Spleen (tissue), 11 donors: Measurements from ENCODE around the gene ENGASE. TPM values are rescaled to one million over a fixed set of nuclear protein-coding genes. Genes with fewer than 3 reads are reported as not detected.

Experiments
- DNase-seq: peaks from one replicate; pipeline ENCODE4 v3.0.0-alpha.2; 2020
- H3K27ac ChIP-seq, 8 donors: fragments of 200-600 bp; sonication (generic) in 7 of 8; 1 replicate in 4 of 8; 2 replicates in 4 of 8; pipeline versions ENCODE4 v1.5.0 to v1.8.0; 2016 to 2021; ENCODE audit warnings: inconsistent platforms in 4 of 8, mild to moderate bottlenecking in 4 of 8, moderate library complexity in 1 of 8
- H3K27me3 ChIP-seq, 7 donors: fragments of 200-600 bp; sonication (generic) in 6 of 7; replicated peaks in 1 of 7; 1 replicate in 4 of 7; 2 replicates in 3 of 7; pipeline versions ENCODE4 v1.5.0 to v1.8.0; 2016 to 2021; ENCODE audit warnings: inconsistent platforms in 3 of 7, mild to moderate bottlenecking in 1 of 7
- H3K36me3 ChIP-seq, 6 donors: fragments of 200-600 bp; sonication (generic) in 5 of 6; 1 replicate in 4 of 6; 2 replicates in 2 of 6; pipeline versions ENCODE4 v1.5.0 to v1.8.0; 2016 to 2021; ENCODE audit warnings: inconsistent platforms in 2 of 6
- H3K4me1 ChIP-seq, 6 donors: fragments of 200-600 bp; sonication (generic) in 5 of 6; 1 replicate in 3 of 6; 2 replicates in 3 of 6; pipeline versions ENCODE4 v1.5.0 to v1.8.0; 2016 to 2021; ENCODE audit warnings: inconsistent platforms in 3 of 6
- H3K4me3 ChIP-seq, 8 donors: fragments of 200-600 bp; sonication (generic) in 7 of 8; 1 replicate in 4 of 8; 2 replicates in 4 of 8; pipeline versions ENCODE4 v1.5.0 to v1.8.0; 2016 to 2021; ENCODE audit warnings: inconsistent platforms in 4 of 8, mild to moderate bottlenecking in 4 of 8, moderate library complexity in 2 of 8
- H3K9me3 ChIP-seq, 8 donors: fragments of 200-600 bp; sonication (generic) in 7 of 8; 1 replicate in 4 of 8; 2 replicates in 4 of 8; pipeline versions ENCODE4 v1.5.0 to v1.8.0; 2016 to 2021; ENCODE audit warnings: inconsistent platforms in 4 of 8
- CTCF ChIP-seq, 11 experiments: fragments of 200-600 bp in 7 of 11; fragments of 450-650 bp in 4 of 11; sonication (generic) in 4 of 11; IDR thresholded peaks in 8 of 11; conservative IDR thresholded peaks in 3 of 11; 1 replicate in 7 of 11; 2 replicates in 4 of 11; pipeline versions ENCODE4 v1.4.0 to v1.8.0; 2016 to 2021; ENCODE audit warnings: antibody characterized with exemption in 11 of 11, inconsistent platforms in 4 of 11, mild to moderate bottlenecking in 1 of 11
- POLR2A ChIP-seq, 3 donors: fragments of 450-650 bp; IDR thresholded peaks; one replicate each; pipeline ENCODE4 v1.5.1; 2017; ENCODE audit warnings: antibody characterized with exemption in 3 of 3, mild to moderate bottlenecking in 1 of 3
- POLR2AphosphoS5 ChIP-seq, 3 donors: sonication (generic); formaldehyde crosslinking; IDR thresholded peaks; one replicate each; pipeline ENCODE4 v1.5.1; 2017; ENCODE audit warnings: antibody characterized with exemption in 3 of 3
- WGBS, 5 donors: extraction: QIAGEN DNeasy Blood & Tissue Kit in 3 of 5; methylation state at CpG; one replicate each; pipeline versions ENCODE4 v1.1.5 to v1.1.7; 2013 to 2018; 5-methylcytosine and 5-hydroxymethylcytosine counted together
- intact Hi-C: fragments of 100-400 bp; cut with DNase I; formaldehyde crosslinking; loops from one replicate; pipeline ENCODE4 v1.15.0; 2023; ENCODE audit warnings: low total_unique reads
- polyA plus RNA-seq, 3 donors: library from polyadenylated mRNA; stranded (reverse); fragments of 200-250 nt; gene quantifications; one replicate each; pipeline ENCODE4 v1.2.1, GENCODE V29; 2013
- total RNA-seq, 7 donors: library from RNA; depleted of rRNA in 3 of 7; stranded (reverse); fragments of >200 nt in 3 of 7; fragmentation: NEBNext Ultra II Directional in 4 of 7; extraction: Animal tissue kit (Norgen Biotek cat#: 25700) in 4 of 7; gene quantifications; one replicate each; pipeline versions ENCODE4 v1.1.0 to v1.2.1, GENCODE V29; 2016 to 2021
- donor health status: healthy with polysubstance abuse.
- donor health status: DM: no; HTN: no; CAD: no; lungs with moderate emphysema.
- donor health status: DM: no; HTN: no; CAD: no.
- donor health status: Bipolar disorder and iron deficiency.
- donor health status: healthy.
- donor health status: DM: no; HTN: no; CAD: no.
- donor health status: DM: yes; HTN: yes; CAD: no.

The ENGASE gene
- total and polyA plus RNA-seq, 10 donors: 25.0 to 148 (median 93.2) TPM

- TF ChIP-seq CTCF (IDR thresholded peaks at IDR 0.05 in 8 of 11, conservative IDR thresholded peaks at IDR 0.05 in 3 of 11) (no peak), POLR2AphosphoS5 (IDR thresholded peaks at IDR 0.05) (no peak), POLR2A (IDR thresholded peaks at IDR 0.05) (no peak)
- Histone ChIP-seq H3K27ac (peak overlapping the region in 4 of 8 donors; percentile 14 to 40 (median 19)), H3K36me3 (no peaks in the 10 kb centered on the region), H3K4me3 (no peak overlapping the region), H3K27me3 (peaks cover 0 to 13% (median 0%) of the 10 kb centered on the region in 7 donors), H3K9me3 (no peaks in the 10 kb centered on the region), H3K4me1 (peaks cover 0 to 26% (median 13%) of the 10 kb centered on the region in 6 donors)
- intact Hi-C loops: no loop called here
- 84 to 99% (median 93%) methylated on average over 6 of the region's 6 CpGs for WGBS, 5 donors
- DNase-seq: no peak
Measured at GRCh38 chr17:79036181-79036580, 38.4 kb upstream of the ENGASE start.

GRCh38 chr17:79036596-79036995 lies 38.0 kb upstream of the ENGASE start:
- H3K27me3 ChIP-seq: peaks cover 0 to 9% (median 0%) of the 10 kb centered on the region in 7 donors
- DNase-seq: no peak
- H3K27ac ChIP-seq: peak overlapping the region in 4 of 8 donors; percentile 14 to 40 (median 19)
- 38 to 57% (median 47%) methylated on average over 3 of the region's 3 CpGs for WGBS, 5 donors
- peaks cover 0 to 26% (median 13%) of the 10 kb centered on the region in 6 donors for H3K4me1 ChIP-seq
- H3K9me3 ChIP-seq: no peaks in the 10 kb centered on the region
- H3K36me3 ChIP-seq: no peaks in the 10 kb centered on the region
- intact Hi-C loops: no loop called here
- TF ChIP-seq POLR2A (IDR thresholded peaks at IDR 0.05) (no peak), POLR2AphosphoS5 (IDR thresholded peaks at IDR 0.05) (peak in 1 of 3 donors; percentile 51), CTCF (IDR thresholded peaks at IDR 0.05 in 8 of 11, conservative IDR thresholded peaks at IDR 0.05 in 3 of 11) (no peak)
- no peak overlapping the region for H3K4me3 ChIP-seq

- 47 to 72% (median 54%) methylated on average over 8 of the region's 8 CpGs for WGBS, 5 donors
- Histone ChIP-seq H3K27ac (peak overlapping the region in 6 of 8 donors; percentile 3 to 59 (median 27)), H3K4me1 (peaks cover 0 to 37% (median 17%) of the 10 kb centered on the region in 6 donors), H3K27me3 (no peaks in the 10 kb centered on the region), H3K4me3 (no peak overlapping the region), H3K9me3 (no peaks in the 10 kb centered on the region), H3K36me3 (no peaks in the 10 kb centered on the region)
- intact Hi-C loops: no loop called here
- TF ChIP-seq POLR2AphosphoS5 (IDR thresholded peaks at IDR 0.05): no peak
- TF ChIP-seq CTCF (IDR thresholded peaks at IDR 0.05 in 8 of 11, conservative IDR thresholded peaks at IDR 0.05 in 3 of 11): no peak
- no peak for TF ChIP-seq POLR2A (IDR thresholded peaks at IDR 0.05)
- peak; percentile 41 for DNase-seq
Measured at GRCh38 chr17:79038545-79039135, 36.0 kb upstream of the ENGASE start.

GRCh38 chr17:79039171-79039570 lies 35.5 kb upstream of the ENGASE start:
- Histone ChIP-seq H3K4me3 (no peak overlapping the region), H3K4me1 (peaks cover 0 to 42% (median 17%) of the 10 kb centered on the region in 6 donors), H3K9me3 (no peaks in the 10 kb centered on the region), H3K27me3 (peaks cover 0 to 3% (median 0%) of the 10 kb centered on the region in 7 donors), H3K27ac (peak overlapping the region in 3 of 8 donors; percentile 26 to 59 (median 39)), H3K36me3 (no peaks in the 10 kb centered on the region)
- TF ChIP-seq POLR2A (IDR thresholded peaks at IDR 0.05): no peak
- no peak for TF ChIP-seq CTCF (IDR thresholded peaks at IDR 0.05 in 8 of 11, conservative IDR thresholded peaks at IDR 0.05 in 3 of 11)
- no peak for TF ChIP-seq POLR2AphosphoS5 (IDR thresholded peaks at IDR 0.05)
- intact Hi-C loops: no loop called here
- DNase-seq: peak; percentile 12
- 79 to 98% (median 96%) methylated on average over 8 of the region's 8 CpGs for WGBS, 5 donors
